GM21423 (cell line): ENCODE measurements around the gene DUSP15.
"Not testable (repeated sequence)": the region's sequence is repeated elsewhere in the genome, so short reads cannot be mapped to it uniquely, and the experiment has no call there.

ENCODE experiments used
- ATAC-seq: cut with Tn5 transposase; IDR thresholded peaks from one replicate; pipeline ENCODE4 v1.9.1; 2021; ENCODE audit warnings: mild to moderate bottlenecking, moderate library complexity; ENCODE audit not compliant: unreplicated experiment

Gene DUSP15

GRCh38 chr20:31824125-31824485, 46.2 kb downstream of the DUSP15 start:
- ATAC-seq = no peak

- ATAC-seq = no peak
Observed at GRCh38 chr20:31823360-31824124, 46.8 kb downstream of the DUSP15 start.

- no peak for ATAC-seq
Observed at GRCh38 chr20:31822421-31823330, 47.7 kb downstream of the DUSP15 start.

GRCh38 chr20:31821427-31821826, 48.9 kb downstream of the DUSP15 start:
- ATAC-seq = no peak

- ATAC-seq = no peak
Observed at GRCh38 chr20:31820228-31820627, 50.1 kb downstream of the DUSP15 start.

- ATAC-seq = no peak
Observed at GRCh38 chr20:31819083-31819784, 51.1 kb downstream of the DUSP15 start, which contains the start of gene MYLK2. TSS of gene MYLK2 (plus strand) at chr20:31819356. CDS start at chr20:31819581, 225 bp downstream.

- no peak for ATAC-seq
Observed at GRCh38 chr20:31818376-31818908, 51.9 kb downstream of the DUSP15 start.

GRCh38 chr20:31817461-31817860, 52.9 kb downstream of the DUSP15 start:
- ATAC-seq = no peak

GRCh38 chr20:31816221-31816620, 54.1 kb downstream of the DUSP15 start:
- no peak for ATAC-seq

GRCh38 chr20:31815408-31816188, 54.7 kb downstream of the DUSP15 start:
- ATAC-seq = no peak

- ATAC-seq = not testable (repeated sequence)
Observed at GRCh38 chr20:31814142-31814541, 56.2 kb downstream of the DUSP15 start.

GRCh38 chr20:31813611-31814010, 56.7 kb downstream of the DUSP15 start:
- no peak for ATAC-seq

- no peak for ATAC-seq
Observed at GRCh38 chr20:31811796-31812728, 58.3 kb downstream of the DUSP15 start.

- no peak for ATAC-seq
Observed at GRCh38 chr20:31811198-31811597, 59.1 kb downstream of the DUSP15 start.
